HG03354 (cell line): ENCODE results near the gene HS3ST5.

ENCODE experiments used
- ATAC-seq: cut with Tn5 transposase; IDR thresholded peaks from one replicate; pipeline ENCODE4 v1.9.1; 2021; ENCODE audit warnings: mild to moderate bottlenecking; ENCODE audit not compliant: unreplicated experiment, poor library complexity, severe bottlenecking

HS3ST5 gene, protein sequence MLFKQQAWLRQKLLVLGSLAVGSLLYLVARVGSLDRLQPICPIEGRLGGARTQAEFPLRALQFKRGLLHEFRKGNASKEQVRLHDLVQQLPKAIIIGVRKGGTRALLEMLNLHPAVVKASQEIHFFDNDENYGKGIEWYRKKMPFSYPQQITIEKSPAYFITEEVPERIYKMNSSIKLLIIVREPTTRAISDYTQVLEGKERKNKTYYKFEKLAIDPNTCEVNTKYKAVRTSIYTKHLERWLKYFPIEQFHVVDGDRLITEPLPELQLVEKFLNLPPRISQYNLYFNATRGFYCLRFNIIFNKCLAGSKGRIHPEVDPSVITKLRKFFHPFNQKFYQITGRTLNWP

DNA sequence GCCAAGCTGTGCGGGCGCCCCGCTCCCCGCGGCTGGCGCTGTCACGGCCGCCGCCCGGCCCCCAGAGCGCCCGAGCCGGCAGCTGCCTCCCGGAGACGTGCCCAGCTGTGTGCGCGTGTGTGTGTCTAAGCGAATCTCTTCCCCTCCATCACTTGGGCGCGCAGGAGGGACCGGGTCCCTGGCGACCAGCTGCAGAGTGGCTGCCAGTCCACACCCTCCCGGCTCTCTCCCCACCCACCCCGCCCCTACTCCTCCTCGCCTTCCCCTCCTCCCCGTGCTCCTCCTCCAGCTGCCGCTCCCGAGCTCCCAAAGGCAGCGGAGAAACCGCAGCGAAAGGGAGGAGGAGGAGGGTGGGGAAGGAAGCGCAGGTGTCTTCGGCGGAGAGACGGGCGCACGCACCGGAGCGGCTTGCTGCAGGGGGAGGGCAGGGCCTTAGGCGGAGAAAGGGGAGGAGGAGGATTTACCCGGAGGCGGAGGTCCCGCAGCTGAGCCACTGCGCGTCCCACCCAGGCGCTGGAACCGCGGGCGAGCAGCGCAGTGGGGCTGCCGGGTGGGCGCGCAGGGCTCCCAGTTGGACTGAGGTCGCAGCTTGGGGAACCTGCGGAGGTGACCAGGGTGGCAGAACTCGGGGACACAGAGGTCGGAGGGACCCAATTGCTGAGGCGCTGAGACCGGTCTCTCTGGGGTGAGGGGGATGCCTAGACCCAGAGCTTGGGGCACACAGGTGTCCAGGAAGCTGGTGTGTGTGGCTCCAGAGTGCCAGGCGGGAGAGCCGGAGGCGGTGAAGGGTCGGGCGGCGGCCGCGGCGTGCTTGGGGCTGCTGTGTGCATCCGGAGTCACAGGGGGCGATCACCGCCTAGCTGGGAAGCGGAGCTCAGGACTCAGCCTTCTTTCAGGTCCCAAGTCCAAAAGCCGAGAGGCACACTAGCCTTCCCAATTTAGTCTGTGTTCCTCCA, at the start of gene HS3ST5:
Gene HS3ST5, minus strand, starts transcription at position 198 of the 956 bp plus-strand sequence. CDS start 280,178 bp downstream, outside the sequence.
- ATAC-seq = no peak

DNA sequence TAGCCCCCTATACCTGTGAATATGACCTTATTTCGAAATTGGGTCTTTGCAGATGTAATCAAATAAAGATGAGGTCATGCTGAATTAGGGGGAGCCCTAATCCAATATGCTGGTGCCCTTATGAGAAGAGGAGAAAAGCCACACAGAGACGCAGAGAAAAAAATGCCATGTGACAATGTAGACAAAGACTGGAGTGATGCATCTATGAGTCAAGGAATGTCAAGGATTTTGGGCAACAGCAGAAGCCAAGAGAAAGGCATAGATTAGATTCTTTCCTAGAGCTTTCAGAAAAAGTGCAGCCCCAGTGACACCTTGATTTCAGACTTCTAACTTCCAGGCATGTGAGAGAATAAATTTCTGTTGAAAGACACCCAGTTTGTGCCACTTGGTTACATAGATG, 47.4 kb upstream of the HS3ST5 start:
- ATAC-seq = no peak

DNA sequence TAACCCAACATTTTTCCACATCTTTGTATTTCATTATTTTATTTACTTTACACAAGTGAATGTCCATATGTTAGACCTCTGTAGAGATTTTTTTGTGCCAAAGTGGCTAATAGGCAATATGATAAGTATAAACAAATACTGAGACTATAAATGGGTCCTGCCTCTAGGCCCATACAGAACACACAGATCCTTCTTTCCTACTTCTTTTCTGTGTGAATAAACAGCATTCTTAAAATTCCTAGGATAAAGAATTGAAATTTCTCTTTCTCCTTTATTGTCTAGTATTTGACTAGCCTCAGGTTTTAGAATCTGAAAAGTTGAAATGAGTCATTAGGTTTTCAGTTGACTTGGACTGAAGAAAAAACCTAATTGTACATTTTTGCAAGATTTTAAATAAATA, 46.3 kb upstream of the HS3ST5 start:
- no peak for ATAC-seq

DNA sequence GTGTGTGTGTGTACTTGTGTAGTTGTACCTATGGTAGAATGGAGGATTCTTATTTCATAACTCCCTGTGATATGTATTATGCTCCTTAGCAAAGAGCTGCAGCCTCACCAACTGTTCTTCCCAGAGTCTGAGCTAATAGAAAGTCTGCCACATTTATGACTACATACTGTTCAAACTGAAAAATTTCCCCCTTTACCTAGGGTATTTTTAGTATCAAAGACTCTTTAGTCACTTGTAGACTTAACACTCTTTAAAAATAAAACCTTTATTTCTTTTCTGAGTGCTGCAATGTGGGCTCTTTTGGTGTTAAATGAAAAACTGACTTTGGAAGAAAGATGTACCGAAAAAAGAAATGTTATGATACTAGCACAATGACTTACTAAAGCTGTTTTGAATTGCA, 39.6 kb upstream of the HS3ST5 start:
- ATAC-seq = no peak

DNA sequence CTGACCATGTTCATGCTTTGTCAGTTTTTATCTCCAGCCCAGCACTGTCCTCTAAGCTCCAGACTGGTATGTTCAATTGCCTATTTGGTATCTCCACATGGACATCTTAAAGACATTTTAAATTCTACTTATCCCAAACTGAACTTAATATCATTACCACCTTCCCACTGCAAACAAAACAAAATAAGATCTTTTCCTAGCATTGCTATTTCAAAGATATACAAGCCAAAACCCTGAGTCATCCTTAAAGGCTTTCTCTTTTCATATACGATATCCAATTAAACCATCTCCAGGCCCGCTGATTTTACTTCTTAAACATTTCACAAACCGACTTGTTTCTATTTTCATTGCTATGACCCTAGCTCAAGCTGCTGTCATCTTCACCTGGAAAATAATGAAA, 35.1 kb upstream of the HS3ST5 start:
- ATAC-seq = no peak

DNA sequence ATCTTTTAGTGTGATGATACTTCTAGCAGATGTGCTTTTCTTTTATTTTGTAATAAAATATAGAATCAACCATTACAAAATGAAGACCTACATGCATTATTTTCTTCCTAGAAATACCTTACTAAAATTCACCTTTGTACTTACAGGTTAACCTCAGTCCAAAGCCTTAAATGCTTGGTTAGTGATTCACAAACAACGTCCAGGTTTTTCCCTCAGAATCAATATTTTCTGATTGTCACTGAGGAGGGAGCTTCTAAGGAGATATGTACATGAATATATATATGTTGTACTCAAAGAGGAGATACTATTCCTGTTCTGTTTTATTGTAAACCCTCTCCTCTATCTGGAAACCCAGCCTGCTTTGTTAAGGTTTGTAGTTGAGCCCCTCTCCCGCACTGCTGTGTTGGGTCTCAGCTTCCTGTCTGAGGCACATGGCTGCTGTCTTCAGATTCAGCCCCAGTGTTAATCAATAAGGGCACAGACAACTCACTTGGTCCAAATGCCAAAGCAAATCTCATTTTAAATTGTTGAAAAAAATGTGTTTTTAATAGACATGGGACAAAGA, 33.9 kb upstream of the HS3ST5 start:
- ATAC-seq = no peak

DNA sequence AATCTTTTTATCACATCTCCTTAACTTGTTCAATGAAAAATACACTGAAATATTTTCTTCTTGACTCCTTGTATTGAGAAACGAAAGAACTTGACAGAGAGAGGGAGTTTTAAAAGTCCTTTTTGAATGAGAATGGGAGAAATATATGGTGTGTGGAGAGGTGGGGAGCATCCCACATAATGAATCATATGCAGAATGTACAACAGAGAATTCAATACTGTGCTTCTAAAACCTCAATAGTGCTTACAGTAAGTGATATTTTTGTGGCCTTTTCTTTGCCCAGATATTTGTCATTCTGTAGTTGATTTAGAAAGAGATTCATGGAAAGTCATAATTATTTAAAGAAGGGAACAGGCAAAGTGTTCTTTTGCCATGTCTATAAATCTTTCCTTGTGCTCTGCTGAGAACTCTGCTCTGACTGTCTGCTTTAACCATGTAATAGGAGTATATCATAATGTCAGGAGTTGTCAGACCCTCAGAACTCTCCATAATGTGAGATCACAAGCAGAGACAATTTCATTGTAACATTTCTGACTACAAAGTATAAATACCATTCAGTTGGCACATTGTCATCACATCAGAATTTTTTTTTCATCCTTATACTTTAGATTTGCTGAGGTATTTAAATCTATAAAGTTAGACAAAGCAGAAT, 32.8 kb upstream of the HS3ST5 start:
- ATAC-seq = no peak

DNA sequence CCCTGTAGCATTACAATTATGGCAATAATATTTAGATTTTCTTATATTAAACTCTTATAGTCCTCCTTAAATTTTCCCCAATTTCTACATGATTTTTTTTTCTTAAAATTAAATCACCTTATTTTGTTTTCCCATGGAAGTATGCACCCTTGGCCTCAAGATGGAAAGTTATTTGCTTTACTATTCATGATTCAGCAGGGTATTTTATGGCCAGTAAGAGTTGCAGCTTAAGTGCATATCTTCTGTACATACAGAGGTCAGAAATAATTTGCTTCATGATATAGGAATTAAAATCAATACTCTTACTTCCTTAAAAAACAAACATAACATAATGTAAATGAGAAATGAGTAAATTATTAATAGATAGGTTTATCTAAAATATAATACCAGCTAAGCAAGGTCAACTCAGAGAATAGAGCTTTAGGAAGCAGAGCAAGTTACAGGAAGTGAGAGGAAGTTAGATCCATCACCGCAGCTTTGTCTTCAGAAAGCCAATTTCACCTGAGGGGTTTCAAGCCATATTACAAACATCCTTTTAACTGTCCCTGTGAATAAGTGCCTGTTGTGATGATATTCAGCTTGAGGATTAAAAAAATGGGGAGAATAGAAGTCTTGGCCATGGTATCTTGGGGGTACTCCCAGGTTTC, 24.6 kb upstream of the HS3ST5 start:
- ATAC-seq = no peak

DNA sequence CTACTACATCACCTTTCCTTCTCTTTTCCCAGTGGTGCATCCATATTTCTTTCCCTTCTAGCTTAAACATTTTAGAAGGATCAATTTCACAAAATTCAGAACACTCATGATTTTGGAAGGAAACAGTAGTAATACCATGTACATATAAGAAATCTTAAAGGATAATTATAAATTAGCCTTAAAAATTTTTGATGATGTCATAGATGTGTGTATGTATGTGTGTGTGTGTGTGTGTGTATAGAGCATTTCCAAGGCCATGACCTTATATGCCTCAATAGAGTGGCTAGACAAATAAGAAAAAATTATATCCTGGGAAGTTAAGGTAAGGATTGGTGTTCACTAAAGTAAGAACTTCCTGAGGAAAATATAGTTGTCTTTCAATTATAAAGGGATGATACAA, 24.1 kb upstream of the HS3ST5 start:
- ATAC-seq = no peak

DNA sequence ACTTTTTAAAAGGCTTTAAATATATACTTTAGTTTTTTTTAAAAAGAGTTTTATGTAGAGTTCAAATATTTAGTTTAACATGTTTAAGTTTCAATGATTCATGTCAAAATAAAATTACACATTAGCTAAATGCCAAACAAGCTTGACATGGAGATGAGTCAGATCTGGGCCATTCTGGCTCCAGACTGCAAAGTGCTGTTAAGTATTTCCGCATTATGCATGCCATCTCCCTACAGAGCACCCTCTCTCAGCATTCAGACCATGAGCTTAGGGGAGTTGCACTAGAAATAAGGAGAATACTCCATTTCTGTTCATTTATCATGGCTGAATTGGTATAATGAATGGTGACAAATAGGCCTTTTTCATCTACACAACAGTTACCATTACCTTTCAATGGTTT, 21.5 kb upstream of the HS3ST5 start:
- ATAC-seq = no peak

DNA sequence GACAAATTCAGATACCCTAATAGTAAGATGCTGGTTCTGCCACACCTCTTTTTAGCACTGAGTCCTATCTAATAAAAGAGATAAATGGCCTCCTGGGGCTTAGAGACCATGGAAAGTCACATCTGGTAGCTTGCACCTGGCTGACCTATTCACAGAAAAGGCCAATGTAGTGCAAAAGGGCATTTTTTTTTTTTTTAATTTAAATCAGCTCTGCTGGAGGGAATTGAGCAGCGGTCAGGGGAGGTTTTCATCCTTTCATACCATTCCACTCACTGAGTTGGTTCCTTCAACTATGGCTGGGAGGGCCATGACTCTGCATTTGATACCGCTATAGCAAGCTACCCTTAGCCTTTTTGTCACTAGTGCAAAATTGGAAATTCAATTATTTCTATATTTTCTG, 20.1 kb upstream of the HS3ST5 start:
- no peak for ATAC-seq

DNA sequence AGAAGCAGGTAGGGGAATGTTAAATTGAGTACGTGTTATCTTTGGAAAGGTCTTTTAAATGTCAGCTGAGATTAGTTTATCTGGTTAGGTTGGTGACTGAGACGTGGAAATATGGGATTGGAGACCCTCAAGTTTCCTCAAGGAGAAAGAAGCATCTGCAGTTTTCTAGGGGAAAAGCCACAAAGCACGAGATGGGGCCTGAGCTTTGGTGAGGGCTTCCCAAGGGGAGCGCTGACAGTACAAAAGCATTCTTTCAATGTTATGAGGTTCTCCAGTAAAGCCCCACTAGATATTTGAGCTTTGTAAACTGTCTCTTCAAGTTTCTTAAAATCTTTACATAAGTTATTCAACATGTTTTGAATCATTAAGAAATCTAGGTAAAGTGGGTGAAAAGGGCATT, 19.6 kb upstream of the HS3ST5 start:
- no peak for ATAC-seq

DNA sequence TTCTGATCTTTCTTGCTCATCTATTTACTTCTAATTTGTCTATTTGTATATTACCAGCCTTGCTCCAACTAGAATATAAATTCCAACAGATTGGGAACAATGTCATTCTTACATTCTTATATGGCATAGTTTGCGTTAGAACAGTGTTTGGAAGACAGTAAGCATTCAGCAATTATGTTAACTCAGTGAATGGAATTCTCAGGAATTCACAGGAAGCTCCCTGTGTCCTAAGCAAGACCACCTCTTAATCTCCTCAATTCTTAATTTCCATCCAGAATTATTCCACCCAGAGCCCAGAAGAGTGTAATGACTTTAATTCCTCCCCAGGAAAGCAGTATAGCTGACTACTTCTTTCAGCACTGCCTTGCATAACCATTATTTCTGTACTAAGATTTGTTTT, 18.2 kb upstream of the HS3ST5 start:
- ATAC-seq = no peak

DNA sequence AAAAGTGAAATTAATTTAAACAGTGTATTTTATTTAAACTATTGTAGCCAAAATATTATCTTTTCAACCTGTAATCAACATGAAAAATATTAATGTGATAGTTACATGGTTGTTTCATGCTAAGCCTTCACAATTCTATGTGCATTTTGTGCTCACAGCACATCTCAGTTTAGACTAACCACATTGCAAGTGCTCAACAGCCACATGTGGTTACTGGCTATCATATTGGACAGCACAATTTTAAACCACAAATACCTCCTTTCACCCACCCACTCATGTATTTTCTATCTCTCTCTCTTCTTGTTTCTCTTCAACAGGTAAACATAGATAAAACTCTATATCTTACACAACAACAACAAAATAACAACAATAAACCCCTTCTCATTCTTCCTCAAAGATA, 12.5 kb upstream of the HS3ST5 start:
- ATAC-seq = no peak

DNA sequence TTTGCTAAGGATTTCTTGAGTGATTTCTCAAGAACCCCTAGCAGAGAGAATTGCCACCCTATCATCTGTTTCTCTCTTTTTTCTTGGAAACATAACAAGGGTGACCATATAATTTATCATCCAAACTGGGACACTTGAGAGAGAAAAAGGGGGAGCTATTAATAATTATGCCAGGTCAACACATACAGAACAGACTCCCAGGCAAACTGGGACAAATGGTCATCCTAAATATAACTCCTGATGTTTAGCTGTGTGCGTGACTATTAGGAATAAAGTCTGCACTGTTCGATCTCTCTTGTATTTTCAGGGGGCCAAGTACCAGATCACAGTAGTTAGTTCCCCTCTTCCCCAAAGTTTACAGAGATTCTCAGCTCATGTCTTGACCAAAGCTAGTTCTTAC, 11.7 kb upstream of the HS3ST5 start:
- no peak for ATAC-seq

DNA sequence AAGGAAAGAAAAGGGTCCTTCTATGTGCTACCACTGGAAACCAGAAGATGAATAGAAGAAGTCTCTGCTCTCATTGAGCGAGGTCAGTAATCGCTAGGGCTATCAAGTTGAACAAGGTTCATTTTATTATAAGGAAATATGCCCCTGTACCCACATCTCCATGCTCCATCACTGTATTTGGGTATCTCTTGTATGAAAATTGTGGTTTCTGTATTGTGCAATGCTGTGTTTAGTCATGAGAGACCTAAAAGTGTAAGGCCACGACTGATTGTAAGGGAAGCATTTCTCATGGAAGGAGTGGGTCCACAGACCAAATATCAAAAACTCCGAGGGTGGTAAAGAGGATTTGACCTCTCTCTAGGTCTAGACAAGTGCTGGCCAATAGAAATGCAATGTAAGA, 3.6 kb upstream of the HS3ST5 start:
- no peak for ATAC-seq

DNA sequence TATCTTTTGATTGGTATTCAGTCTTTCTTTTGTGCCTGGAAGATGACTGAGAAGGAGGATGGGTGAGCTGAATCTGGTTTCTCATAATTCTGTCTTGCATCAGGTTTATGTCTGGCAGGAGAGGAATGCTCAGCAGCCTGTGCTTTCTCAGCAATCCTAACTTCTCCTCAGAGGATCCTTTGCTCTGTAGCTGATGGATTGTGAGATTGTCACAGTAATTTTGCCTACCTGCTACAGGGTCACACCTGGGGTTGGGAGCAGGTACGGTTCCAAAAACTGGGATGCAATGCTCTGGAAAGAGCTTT, 2.1 kb upstream of the HS3ST5 start:
- ATAC-seq = no peak

DNA sequence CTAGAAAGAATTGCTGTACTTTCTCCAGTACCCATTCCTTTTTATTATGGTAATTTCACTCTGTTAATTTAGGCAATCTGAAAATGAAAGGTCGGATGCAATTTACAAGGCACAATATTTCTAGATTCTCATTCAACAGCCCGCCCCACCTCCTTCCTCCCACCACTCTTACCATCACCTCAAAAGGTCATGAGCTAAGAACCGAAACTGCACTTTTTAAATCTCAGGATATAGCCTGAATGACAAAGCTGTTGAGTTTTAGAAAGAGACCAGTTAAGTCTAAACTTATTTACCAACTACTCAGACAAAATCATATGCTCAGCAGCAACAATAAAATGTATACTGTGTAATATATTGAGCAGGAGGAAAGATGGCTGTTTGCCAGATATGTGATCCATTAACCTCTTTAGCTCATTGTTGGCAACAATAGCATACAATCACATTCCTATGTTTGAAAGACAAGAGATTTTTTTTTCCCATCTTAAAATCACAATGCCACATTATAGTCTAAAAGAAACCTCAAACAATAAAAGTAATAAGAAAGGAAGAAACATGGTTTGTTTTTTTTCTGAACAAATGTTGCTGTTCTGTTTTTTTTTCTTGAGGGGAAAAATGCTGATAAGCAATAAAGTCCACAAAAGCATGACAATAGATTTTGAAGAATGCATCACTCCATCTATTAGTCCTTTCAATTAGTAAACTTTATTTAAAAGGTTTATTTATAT, 1.6 kb upstream of the HS3ST5 start:
- no peak for ATAC-seq

DNA sequence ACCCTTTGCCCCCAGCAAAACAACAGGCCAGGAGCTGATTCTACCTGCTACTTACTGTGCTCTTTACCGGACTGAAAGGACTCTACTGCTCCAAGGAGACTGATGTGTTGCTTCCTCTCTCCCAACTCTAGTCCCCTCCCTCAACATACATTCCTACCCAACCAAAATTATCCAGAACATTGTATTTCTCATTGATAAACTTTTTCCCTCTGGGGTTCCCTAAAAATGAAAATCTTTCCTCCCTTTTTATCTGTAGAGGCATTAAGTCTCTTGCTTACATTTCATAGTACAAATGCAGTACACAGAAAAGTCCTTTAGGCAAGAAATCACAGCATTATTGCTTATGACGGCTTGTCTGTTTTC, 940 bp upstream of the HS3ST5 start:
- ATAC-seq = no peak
